22Rv1 (cell line): Measurements from ENCODE around the gene MAGIX.

ENCODE experiments used
- ZFX ChIP-seq: fragments of 450-650 bp; IDR thresholded peaks from 2 replicates; pipeline ENCODE4 v1.6.1; 2017; ENCODE audit warnings: antibody characterized with exemption, borderline replicate concordance
- TF ChIP-seq, protein P1 (sequence below): fragments of 450-650 bp; IDR thresholded peaks from 2 replicates; pipeline ENCODE4 v1.5.1; 2017; ENCODE audit warnings: mild to moderate bottlenecking

DNA sequence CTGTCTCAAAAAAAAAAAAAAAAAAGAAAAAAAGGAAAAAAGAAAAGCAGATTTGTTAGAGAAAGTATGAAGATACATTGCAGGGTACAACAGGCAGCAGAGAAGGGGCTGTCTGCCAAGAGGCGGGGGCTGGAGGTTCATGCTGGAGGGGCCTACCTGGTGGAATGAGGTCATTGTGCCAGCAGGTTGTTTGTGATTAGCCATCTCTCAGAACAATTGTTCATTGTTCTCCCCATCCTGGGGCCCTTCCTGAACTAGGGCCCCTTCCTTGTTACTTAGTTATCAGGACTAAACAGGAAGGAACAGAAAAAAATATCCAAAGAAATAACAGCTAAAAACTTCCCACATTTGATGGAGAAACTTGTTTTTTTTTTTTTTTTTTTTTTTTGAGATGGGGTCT is 25.1 kb upstream of the MAGIX start:
- TF ChIP-seq, protein P1, sequence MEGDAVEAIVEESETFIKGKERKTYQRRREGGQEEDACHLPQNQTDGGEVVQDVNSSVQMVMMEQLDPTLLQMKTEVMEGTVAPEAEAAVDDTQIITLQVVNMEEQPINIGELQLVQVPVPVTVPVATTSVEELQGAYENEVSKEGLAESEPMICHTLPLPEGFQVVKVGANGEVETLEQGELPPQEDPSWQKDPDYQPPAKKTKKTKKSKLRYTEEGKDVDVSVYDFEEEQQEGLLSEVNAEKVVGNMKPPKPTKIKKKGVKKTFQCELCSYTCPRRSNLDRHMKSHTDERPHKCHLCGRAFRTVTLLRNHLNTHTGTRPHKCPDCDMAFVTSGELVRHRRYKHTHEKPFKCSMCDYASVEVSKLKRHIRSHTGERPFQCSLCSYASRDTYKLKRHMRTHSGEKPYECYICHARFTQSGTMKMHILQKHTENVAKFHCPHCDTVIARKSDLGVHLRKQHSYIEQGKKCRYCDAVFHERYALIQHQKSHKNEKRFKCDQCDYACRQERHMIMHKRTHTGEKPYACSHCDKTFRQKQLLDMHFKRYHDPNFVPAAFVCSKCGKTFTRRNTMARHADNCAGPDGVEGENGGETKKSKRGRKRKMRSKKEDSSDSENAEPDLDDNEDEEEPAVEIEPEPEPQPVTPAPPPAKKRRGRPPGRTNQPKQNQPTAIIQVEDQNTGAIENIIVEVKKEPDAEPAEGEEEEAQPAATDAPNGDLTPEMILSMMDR: no peak
- no peak for TF ChIP-seq ZFX
